OCI-LY1 (cell line): Measurements from ENCODE around the gene SH3D19.

Source experiments
- H2AFZ ChIP-seq: fragments of 200-600 bp; sonication (generic), shearing (Covaris generic); 2 replicates; pipeline ENCODE4 v1.6.0; 2014; ENCODE audit warnings: antibody characterized with exemption, mild to moderate bottlenecking, low read length
- H3F3A ChIP-seq: fragments of 200-600 bp; sonication (generic), shearing (Covaris generic); 2 replicates; pipeline ENCODE4 v1.6.0; 2014; ENCODE audit warnings: mild to moderate bottlenecking, antibody characterized with exemption, low read length, moderate library complexity; ENCODE audit not compliant: insufficient read depth
- H3K27ac ChIP-seq: fragments of 200-600 bp; sonication (generic); 2 replicates; pipeline ENCODE4 v1.5.1; 2014; ENCODE audit warnings: low read length, mixed run types, mild to moderate bottlenecking, low read depth; ENCODE audit not compliant: poor library complexity, severe bottlenecking
- H3K27me3 ChIP-seq: fragments of 200-600 bp; sonication (generic); 2 replicates; pipeline ENCODE4 v1.6.0; 2014; ENCODE audit warnings: antibody characterized with exemption, mild to moderate bottlenecking, low read length, moderate library complexity; ENCODE audit not compliant: insufficient read depth
- H3K36me3 ChIP-seq: fragments of 200-600 bp; sonication (generic); 2 replicates; pipeline ENCODE4 v1.6.1; 2014; ENCODE audit warnings: mild to moderate bottlenecking, antibody characterized with exemption, low read length, moderate library complexity, mixed read lengths; ENCODE audit not compliant: insufficient read depth
- H3K4me1 ChIP-seq: fragments of 200-600 bp; sonication (generic); 2 replicates; pipeline ENCODE4 v1.5.1; 2014; ENCODE audit warnings: mild to moderate bottlenecking, low read length, moderate library complexity; ENCODE audit not compliant: insufficient read depth, severe bottlenecking
- H3K4me2 ChIP-seq: fragments of 200-600 bp; sonication (generic), shearing (Covaris generic); 2 replicates; pipeline ENCODE4 v1.6.1; 2014; ENCODE audit warnings: low read length
- H3K4me3 ChIP-seq: fragments of 200-600 bp; sonication (generic); 2 replicates; pipeline ENCODE4 v1.5.1; 2014; ENCODE audit warnings: low read length, low read depth, mild to moderate bottlenecking, mixed read lengths; ENCODE audit not compliant: poor library complexity, severe bottlenecking
- H3K79me2 ChIP-seq: fragments of 200-600 bp; shearing (Covaris generic); 2 replicates; pipeline ENCODE4 v1.6.1; 2016; ENCODE audit warnings: mixed run types, low read length, mixed read lengths; ENCODE audit not compliant: insufficient read depth
- H3K9ac ChIP-seq: fragments of 200-600 bp; sonication (generic), shearing (Covaris generic); 2 replicates; pipeline ENCODE4 v1.6.1; 2014; ENCODE audit warnings: mild to moderate bottlenecking, low read length, mixed read lengths
- H3K9me2 ChIP-seq: fragments of 200-600 bp; sonication (generic), shearing (Covaris generic); 2 replicates; pipeline ENCODE4 v1.6.1; 2014; ENCODE audit warnings: low read depth, mild to moderate bottlenecking, low read length, mixed read lengths
- H3K9me3 ChIP-seq: fragments of 200-600 bp; shearing (Covaris generic); 2 replicates; pipeline ENCODE4 v1.6.1; 2014; ENCODE audit warnings: low read length, mixed read lengths
- H4K20me1 ChIP-seq: fragments of 200-600 bp; sonication (generic), shearing (Covaris generic); 2 replicates; pipeline ENCODE4 v1.6.0; 2016; ENCODE audit warnings: mild to moderate bottlenecking, low read length; ENCODE audit not compliant: insufficient read depth
- CTCF ChIP-seq: fragments of 200-600 bp; sonication (generic), shearing (Covaris generic); IDR thresholded peaks from 2 replicates; pipeline ENCODE4 v1.5.1; 2017; ENCODE audit warnings: mild to moderate bottlenecking, antibody characterized with exemption, low read length, moderate library complexity, mixed read lengths
- EZH2 ChIP-seq: fragments of 200-600 bp; sonication (generic), shearing (Covaris generic); IDR thresholded peaks from 2 replicates; pipeline ENCODE4 v1.8.0; 2017; ENCODE audit warnings: borderline replicate concordance, mixed run types, mild to moderate bottlenecking, antibody characterized with exemption, low read length, moderate library complexity, mixed read lengths

Gene SH3D19

GRCh38 chr4:151315212-151315886 is 10.1 kb downstream of the SH3D19 start:
- TF ChIP-seq CTCF (no peak), EZH2 (no peak)
- H3K27ac ChIP-seq: no peak overlapping the region
- H3K79me2 ChIP-seq: no peaks in the 10 kb centered on the region
- H4K20me1 ChIP-seq: no peaks in the 10 kb centered on the region
- no peaks in the 10 kb centered on the region for H3K4me1 ChIP-seq
- no peaks in the 10 kb centered on the region for H3F3A ChIP-seq
- no peak overlapping the region for H3K4me2 ChIP-seq
- no peaks in the 10 kb centered on the region for H3K27me3 ChIP-seq
- H3K4me3 ChIP-seq: no peak overlapping the region
- H3K36me3 ChIP-seq: no peaks in the 10 kb centered on the region
- no peaks in the 10 kb centered on the region for H3K9me3 ChIP-seq
- no peaks in the 10 kb centered on the region for H3K9me2 ChIP-seq
- no peak overlapping the region for H2AFZ ChIP-seq
- H3K9ac ChIP-seq: no peak overlapping the region

GRCh38 chr4:151314479-151314878 is 10.9 kb downstream of the SH3D19 start:
- no peak overlapping the region for H2AFZ ChIP-seq
- no peaks in the 10 kb centered on the region for H3K9me2 ChIP-seq
- no peaks in the 10 kb centered on the region for H3K9me3 ChIP-seq
- no peaks in the 10 kb centered on the region for H3K36me3 ChIP-seq
- no peak overlapping the region for H3K4me2 ChIP-seq
- H3F3A ChIP-seq: no peaks in the 10 kb centered on the region
- H3K4me3 ChIP-seq: no peak overlapping the region
- no peaks in the 10 kb centered on the region for H3K4me1 ChIP-seq
- no peaks in the 10 kb centered on the region for H4K20me1 ChIP-seq
- no peaks in the 10 kb centered on the region for H3K27me3 ChIP-seq
- no peaks in the 10 kb centered on the region for H3K79me2 ChIP-seq
- no peak overlapping the region for H3K9ac ChIP-seq
- H3K27ac ChIP-seq: no peak overlapping the region
- TF ChIP-seq EZH2: no peak
- no peak for TF ChIP-seq CTCF

- Histone ChIP-seq H3K9ac (no peak overlapping the region), H3K9me2 (no peaks in the 10 kb centered on the region), H3K79me2 (no peaks in the 10 kb centered on the region), H3K27me3 (no peaks in the 10 kb centered on the region), H3K4me3 (no peak overlapping the region), H3K36me3 (no peaks in the 10 kb centered on the region), H2AFZ (no peak overlapping the region), H4K20me1 (no peaks in the 10 kb centered on the region), H3K4me2 (no peak overlapping the region), H3K9me3 (no peaks in the 10 kb centered on the region), H3K27ac (no peak overlapping the region), H3K4me1 (no peaks in the 10 kb centered on the region), H3F3A (no peaks in the 10 kb centered on the region)
- TF ChIP-seq EZH2 (no peak), CTCF (no peak)
These were observed 11.4 kb downstream of the SH3D19 start for GRCh38 chr4:151314010-151314355.
